A673 (cell line): ENCODE data around the gene NTSR2. TPM values are rescaled to one million over a fixed set of nuclear protein-coding genes. Genes with fewer than 3 reads are reported as not detected.

Experiments
- BruUV-seq: library from RNA; stranded (reverse); fragments of 400-500 nt; replicated peaks from 2 replicates; lab custom pipeline; 2021; lab: Mats Ljungman, UMichigan
- CTCF ChIA-PET: fragments of 300-600 bp; sonication (Branson Sonifier 250); formaldehyde crosslinking; loops from one replicate; lab custom pipeline; 2022; ENCODE audit warnings: antibody characterized with exemption; lab: Charles Lee
- POLR2A ChIA-PET: fragments of 300-600 bp; sonication (Branson Sonifier 250); formaldehyde crosslinking; loops from one replicate; lab custom pipeline; 2022; ENCODE audit warnings: antibody characterized with exemption; ENCODE audit not compliant: low non-redundant PET; lab: Charles Lee
- DNase-seq: peaks from one replicate; pipeline ENCODE4 v3.0.0-alpha.2; 2015; ENCODE audit warnings: low spot score
- H3K27ac ChIP-seq: fragments of 200-600 bp; sonication (generic); 2 replicates; pipeline ENCODE4 v1.5.1; 2016; ENCODE audit warnings: mixed run types, low read depth, mild to moderate bottlenecking, mixed read lengths, antibody characterized with exemption, low read length; ENCODE audit not compliant: poor library complexity, severe bottlenecking
- H3K27me3 ChIP-seq: fragments of 200-600 bp; sonication (generic); replicated peaks from 2 replicates; pipeline ENCODE4 v1.6.1; 2017; ENCODE audit warnings: mixed run types, low read depth, mild to moderate bottlenecking, mixed read lengths, antibody characterized with exemption, low read length; ENCODE audit not compliant: insufficient read depth, poor library complexity
- H3K36me3 ChIP-seq: fragments of 200-600 bp; sonication (generic); 2 replicates; pipeline ENCODE4 v1.6.1; 2016; ENCODE audit warnings: mixed run types, mild to moderate bottlenecking, mixed read lengths, antibody characterized with exemption, low read length; ENCODE audit not compliant: insufficient read depth, poor library complexity, severe bottlenecking
- H3K4me1 ChIP-seq: fragments of 200-600 bp; sonication (generic); 2 replicates; pipeline ENCODE4 v1.6.1; 2017; ENCODE audit warnings: mixed run types, mild to moderate bottlenecking, mixed read lengths, antibody characterized with exemption, low read length; ENCODE audit not compliant: insufficient read depth, poor library complexity, severe bottlenecking
- H3K4me3 ChIP-seq: fragments of 200-600 bp; sonication (generic); 2 replicates; pipeline ENCODE4 v1.5.1; 2016; ENCODE audit warnings: low read depth, mixed run types, mild to moderate bottlenecking, mixed read lengths, low read length; ENCODE audit not compliant: poor library complexity, severe bottlenecking
- H3K9me3 ChIP-seq: fragments of 200-600 bp; sonication (generic); 2 replicates; pipeline ENCODE4 v1.6.1; 2016; ENCODE audit warnings: mixed run types, low read depth, mild to moderate bottlenecking, mixed read lengths, antibody characterized with exemption, low read length; ENCODE audit not compliant: poor library complexity, severe bottlenecking
- EZH2 ChIP-seq: fragments of 200-600 bp; sonication (generic); IDR thresholded peaks from 2 replicates; pipeline ENCODE4 v1.6.1; 2017; ENCODE audit warnings: borderline replicate concordance, low read depth, mild to moderate bottlenecking, mixed read lengths, antibody characterized with exemption, low read length; ENCODE audit not compliant: poor library complexity, severe bottlenecking
- intact Hi-C: fragments of 100-400 bp; cut with micrococcal nuclease; formaldehyde crosslinking; loops from one replicate; pipeline ENCODE4 v1.10.0; 2022; ENCODE audit not compliant: unreplicated experiment
- total RNA-seq: library from RNA; stranded (reverse); gene quantifications from 2 replicates; pipeline ENCODE4 v1.2.3, GENCODE V29; 2021
- TF ChIP-seq, protein P1 (sequence below): fragments of 300-800, 200-600 bp; sonication (generic); conservative IDR thresholded peaks from 2 replicates; pipeline ENCODE4 v1.5.1; 2017; ENCODE audit warnings: low read depth, mild to moderate bottlenecking, antibody characterized with exemption, low read length, moderate library complexity, mixed read lengths

NTSR2 gene
- total RNA-seq, 1 experiment from 2014 or later: not detected

DNA sequence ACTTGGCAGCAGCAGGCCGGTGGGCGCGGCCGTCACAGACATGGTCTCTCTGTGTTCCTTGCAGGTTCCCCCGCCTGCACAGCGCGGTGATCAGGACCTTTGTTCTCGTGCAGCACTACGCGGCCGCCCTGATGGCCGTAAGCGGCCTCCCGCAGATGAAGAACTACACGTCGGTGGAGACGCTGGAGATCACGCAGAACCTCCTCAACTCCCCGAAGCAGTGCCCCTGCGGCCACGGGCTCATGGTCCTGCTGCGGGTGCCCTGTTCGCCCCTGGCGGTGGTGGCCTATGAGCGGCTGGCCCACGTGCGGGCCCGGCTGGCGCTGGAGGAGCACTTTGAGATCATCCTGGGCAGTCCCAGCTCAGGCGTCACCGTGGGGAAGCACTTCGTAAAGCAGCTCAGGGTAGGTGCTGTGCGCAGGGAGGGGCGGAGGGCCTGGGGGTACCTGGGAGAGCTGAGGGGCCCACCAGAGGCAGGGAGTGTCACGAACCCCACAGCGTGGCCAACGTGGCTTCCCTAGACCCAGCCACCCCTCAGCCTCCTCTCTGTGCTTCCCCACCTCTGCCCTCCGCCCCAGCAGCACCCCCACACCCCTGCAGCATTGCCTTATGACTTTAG, 59.3 kb downstream of the NTSR2 start:
- Histone ChIP-seq H3K9me3 (no peaks in the 10 kb centered on the region), H3K4me1 (no peaks in the 10 kb centered on the region), H3K36me3 (no peaks in the 10 kb centered on the region), H3K27me3 (no peaks in the 10 kb centered on the region), H3K27ac (no peak overlapping the region), H3K4me3 (no peak overlapping the region)
- POLR2A ChIA-PET: no interaction called here
- TF ChIP-seq, protein P1, sequence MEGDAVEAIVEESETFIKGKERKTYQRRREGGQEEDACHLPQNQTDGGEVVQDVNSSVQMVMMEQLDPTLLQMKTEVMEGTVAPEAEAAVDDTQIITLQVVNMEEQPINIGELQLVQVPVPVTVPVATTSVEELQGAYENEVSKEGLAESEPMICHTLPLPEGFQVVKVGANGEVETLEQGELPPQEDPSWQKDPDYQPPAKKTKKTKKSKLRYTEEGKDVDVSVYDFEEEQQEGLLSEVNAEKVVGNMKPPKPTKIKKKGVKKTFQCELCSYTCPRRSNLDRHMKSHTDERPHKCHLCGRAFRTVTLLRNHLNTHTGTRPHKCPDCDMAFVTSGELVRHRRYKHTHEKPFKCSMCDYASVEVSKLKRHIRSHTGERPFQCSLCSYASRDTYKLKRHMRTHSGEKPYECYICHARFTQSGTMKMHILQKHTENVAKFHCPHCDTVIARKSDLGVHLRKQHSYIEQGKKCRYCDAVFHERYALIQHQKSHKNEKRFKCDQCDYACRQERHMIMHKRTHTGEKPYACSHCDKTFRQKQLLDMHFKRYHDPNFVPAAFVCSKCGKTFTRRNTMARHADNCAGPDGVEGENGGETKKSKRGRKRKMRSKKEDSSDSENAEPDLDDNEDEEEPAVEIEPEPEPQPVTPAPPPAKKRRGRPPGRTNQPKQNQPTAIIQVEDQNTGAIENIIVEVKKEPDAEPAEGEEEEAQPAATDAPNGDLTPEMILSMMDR: no peak
- TF ChIP-seq EZH2: no peak
- CTCF ChIA-PET: interaction anchor here (0.6 to 0.7 kb wide), 2 partner anchors 25 to 146 kb away, joined by 3 read pairs; no protein-coding TSS in a partner anchor
- intact Hi-C loops: no loop called here
- DNase-seq: no peak
- no TSS peak for BruUV-seq

Other genes starting within 250 kb of the NTSR2 start
- gene E2F6, start 204.0 kb downstream of the NTSR2 start, total RNA-seq: 32.8 and 35.5 TPM in 2 replicates
- 1.3 and 1.5 TPM in 2 replicates for gene GREB1, start 136.2 kb downstream of the NTSR2 start, total RNA-seq
- gene LPIN1, start 76.4 kb upstream of the NTSR2 start, total RNA-seq: 35.2 and 38.5 TPM in 2 replicates